Keratinocyte (primary cell): ENCODE results near the gene CBARP.

Experiments
- EZH2 ChIP-seq: IDR thresholded peaks from one replicate; pipeline ENCODE4 v1.6.1; 2012; ENCODE audit warnings: inconsistent platforms, mild to moderate bottlenecking, low read length, moderate library complexity
- TF ChIP-seq, protein P1 (sequence below), 3 experiments: IDR thresholded peaks in 1 of 3; conservative IDR thresholded peaks in 1 of 3; optimal IDR thresholded peaks in 1 of 3; 2 replicates in 2 of 3; 3 replicates in 1 of 3; pipeline versions ENCODE3 to v1.5.1; 2011; ENCODE audit warnings: low read length in 3 of 3, mild to moderate bottlenecking in 3 of 3, moderate library complexity in 2 of 3, control low read depth in 1 of 3, inconsistent platforms in 1 of 3; ENCODE audit not compliant: insufficient read depth in 2 of 3; ENCODE audit errors: extremely low read depth in 1 of 3

DNA sequence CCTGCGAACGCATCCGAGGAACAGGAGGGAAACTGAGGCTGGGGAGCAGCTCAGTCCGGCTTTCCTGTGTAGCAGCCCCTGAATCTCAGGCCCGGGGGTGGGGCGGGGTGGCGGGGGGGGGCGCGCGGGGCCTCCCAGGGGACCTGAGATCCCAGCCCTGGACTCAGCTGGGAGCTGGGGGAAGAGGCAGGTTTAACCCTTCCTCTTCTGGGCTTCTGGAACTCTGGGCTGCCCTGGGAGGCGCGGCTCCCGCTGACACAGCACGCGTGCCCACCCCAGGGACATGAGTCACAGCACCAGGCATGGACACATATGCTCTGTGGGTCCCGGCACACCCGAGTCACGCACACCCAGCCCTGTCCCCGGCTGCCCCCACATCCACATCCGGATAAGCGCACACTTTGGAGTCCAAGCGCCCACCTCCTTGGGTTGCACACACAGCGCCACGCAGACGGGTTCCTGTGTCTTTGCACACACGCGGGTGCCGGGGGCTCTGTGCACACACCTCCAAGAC is 27.9 kb upstream of the CBARP start:
- TF ChIP-seq, protein P1, sequence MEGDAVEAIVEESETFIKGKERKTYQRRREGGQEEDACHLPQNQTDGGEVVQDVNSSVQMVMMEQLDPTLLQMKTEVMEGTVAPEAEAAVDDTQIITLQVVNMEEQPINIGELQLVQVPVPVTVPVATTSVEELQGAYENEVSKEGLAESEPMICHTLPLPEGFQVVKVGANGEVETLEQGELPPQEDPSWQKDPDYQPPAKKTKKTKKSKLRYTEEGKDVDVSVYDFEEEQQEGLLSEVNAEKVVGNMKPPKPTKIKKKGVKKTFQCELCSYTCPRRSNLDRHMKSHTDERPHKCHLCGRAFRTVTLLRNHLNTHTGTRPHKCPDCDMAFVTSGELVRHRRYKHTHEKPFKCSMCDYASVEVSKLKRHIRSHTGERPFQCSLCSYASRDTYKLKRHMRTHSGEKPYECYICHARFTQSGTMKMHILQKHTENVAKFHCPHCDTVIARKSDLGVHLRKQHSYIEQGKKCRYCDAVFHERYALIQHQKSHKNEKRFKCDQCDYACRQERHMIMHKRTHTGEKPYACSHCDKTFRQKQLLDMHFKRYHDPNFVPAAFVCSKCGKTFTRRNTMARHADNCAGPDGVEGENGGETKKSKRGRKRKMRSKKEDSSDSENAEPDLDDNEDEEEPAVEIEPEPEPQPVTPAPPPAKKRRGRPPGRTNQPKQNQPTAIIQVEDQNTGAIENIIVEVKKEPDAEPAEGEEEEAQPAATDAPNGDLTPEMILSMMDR (optimal IDR thresholded peaks at IDR 0.05 in 1 of 3, IDR thresholded peaks at IDR 0.05 in 1 of 3, conservative IDR thresholded peaks at IDR 0.05 in 1 of 3; ENCODE audit: extremely low read depth in 1 of 3, insufficient read depth in 2 of 3, low read length in 3 of 3) = no peak
- no peak for TF ChIP-seq EZH2
